ENCODE data around the gene AP2S1. TPM values are rescaled to one million over a fixed set of nuclear protein-coding genes. Genes with fewer than 3 reads are reported as not detected.

Gene AP2S1
- total and polyA plus RNA-seq, 2 of the 8 experiments (the other 6 are each of a cell fraction or from before 2014, with no cell fraction given), result 195 to 211 TPM

- H3K27me3 ChIP-seq (replicated peaks in 1 of 4; ENCODE audit: control insufficient read depth in 3 of 4, extremely low read depth in 1 of 4, insufficient read depth in 3 of 4, low read length in 3 of 4), result no peaks in the 10 kb centered on the region; a peak in 1 of 7 replicates
- H3K23me2 ChIP-seq (ENCODE audit: low read depth, low read length), result peaks cover 7% of the 10 kb centered on the region; the same call in 1 of the 2 replicates
- no peaks in the 10 kb centered on the region for H3K9me3 ChIP-seq (ENCODE audit: insufficient read depth in 2 of 2, low read depth in 1 of 2, low read length in 1 of 2)
- H3K56ac ChIP-seq (replicated peaks; ENCODE audit: insufficient read length, low read depth, low read length), result no peak overlapping the region
- no peak for FAIRE-seq
- CTCF ChIA-PET (ENCODE audit: partially characterized antibody), result no interaction called here
- peak overlapping the region; percentile 46 for H3K27ac ChIP-seq (ENCODE audit: low read depth, low read length)
- H4K91ac ChIP-seq (replicated peaks; ENCODE audit: insufficient read length, low read length), result no peak overlapping the region
- H3K79me2 ChIP-seq (ENCODE audit: control insufficient read depth in 1 of 2, insufficient read depth in 2 of 2, low read length in 2 of 2), result peaks cover 0 to 19% of the 10 kb centered on the region in 2 experiments; a peak in 2 of 4 replicates
- H3K23ac ChIP-seq (ENCODE audit: insufficient read length), result no peak overlapping the region
- H2BK120ac ChIP-seq (replicated peaks; ENCODE audit: low read depth, low read length), result no peak overlapping the region
- H4K8ac ChIP-seq (ENCODE audit: extremely low read depth, insufficient read depth, low read length), result no peak overlapping the region
- 0 out of 2 replicates have a peak overlapping the region, but pooled peaks have one; percentile 9 for H2BK12ac ChIP-seq (ENCODE audit: low read depth, low read length)
- no peak overlapping the region for H4K5ac ChIP-seq (ENCODE audit: insufficient read length, low read depth, low read length)
- H3K4me2 ChIP-seq (ENCODE audit: insufficient read depth in 1 of 2, low read depth in 2 of 2, low read length in 2 of 2), result peak overlapping the region; percentile 78 to 97
- no peak overlapping the region for H2BK20ac ChIP-seq (ENCODE audit: low read length)
- POLR2A ChIA-PET (ENCODE audit: partially characterized antibody), result interaction anchor here (0.6 to 8.4 kb wide), 11 partner anchors 9 to 1903 kb away, joined by 3 to 78 read pairs (median 4); partner anchors contain the start of genes ARHGAP35 and SLC1A5
- peaks cover 3 to 8% (median 5%) of the 10 kb centered on the region in 4 experiments; a peak in 7 of 8 replicates for H3K36me3 ChIP-seq (ENCODE audit: control insufficient read depth in 2 of 4, insufficient read depth in 4 of 4, low read length in 3 of 4)
- H2BK5ac ChIP-seq (ENCODE audit: low read depth, low read length), result peak overlapping the region; percentile 98
- H3K4me1 ChIP-seq (replicated peaks in 1 of 4; ENCODE audit: control insufficient read depth in 3 of 4, insufficient read depth in 4 of 4, low read length in 3 of 4), result peaks cover 0 to 7% (median 3%) of the 10 kb centered on the region in 4 experiments; a peak in 5 of 7 replicates
- H3K4me3 ChIP-seq (ENCODE audit: extremely low read depth in 1 of 4, insufficient read depth in 2 of 4, low read depth in 3 of 4, low read length in 4 of 4), result peak overlapping the region; percentile 86 to 99 (median 90); a peak in 7 of 8 replicates
- no peak overlapping the region for H3K4ac ChIP-seq (replicated peaks; ENCODE audit: insufficient read length, low read depth, low read length)
- H3K18ac ChIP-seq (ENCODE audit: extremely low read depth, low read length), result no peak overlapping the region; the same call in 1 of the 2 replicates
- no peak overlapping the region for H3K14ac ChIP-seq (ENCODE audit: insufficient read length)
- H4K20me1 ChIP-seq (replicated peaks in 1 of 2; ENCODE audit: control insufficient read depth in 1 of 2, insufficient read depth in 2 of 2, low read length in 2 of 2), result peaks cover 0 to 2% of the 10 kb centered on the region in 2 experiments
- H2BK15ac ChIP-seq (ENCODE audit: low read length), result no peak overlapping the region
- H2AK5ac ChIP-seq (ENCODE audit: low read depth, low read length), result no peak overlapping the region
- no peak overlapping the region for H2AFZ ChIP-seq (ENCODE audit: low read length)
- no peak for DNase-seq (ENCODE audit: low read depth in 1 of 2, low spot score in 2 of 2)
- WGBS, 2 experiments (ENCODE audit: extremely low coverage in 1 of 2, insufficient coverage in 1 of 2, insufficient read length in 1 of 2, insufficient replicate concordance in 2 of 2, low coverage in 1 of 2, low lambda C conversion rate in 2 of 2, missing lambda C conversion rate in 1 of 2), result 35% methylated on average over 5 of the region's 5 CpGs; no CpG with 5 or more reads in 1 of the 2 experiments
- H3K9ac ChIP-seq (replicated peaks in 1 of 4; ENCODE audit: extremely low read depth in 1 of 4, low read depth in 3 of 4, low read length in 3 of 4), result peak overlapping the region; percentile 59 to 97 (median 88)
- peaks cover 8% of the 10 kb centered on the region for H3K79me1 ChIP-seq (ENCODE audit: low read depth, low read length)
- TF ChIP-seq POLR2AphosphoS5 (IDR thresholded peaks at IDR 0.05; ENCODE audit: low read depth, low read length), result no peak
- TF ChIP-seq BACH1 (IDR thresholded peaks at IDR 0.05; ENCODE audit: low read length), result no peak
- no peak for TF ChIP-seq POLR2A (IDR thresholded peaks at IDR 0.05; ENCODE audit: control extremely low read depth in 1 of 2, low read depth in 2 of 2, low read length in 2 of 2)
- TF ChIP-seq SP1 (IDR thresholded peaks at IDR 0.05; ENCODE audit: low read depth, low read length), result no peak
- no peak for TF ChIP-seq USF2 (IDR thresholded peaks at IDR 0.05; ENCODE audit: low read length)
- no peak for TF ChIP-seq EP300 (IDR thresholded peaks at IDR 0.05; ENCODE audit: borderline replicate concordance in 1 of 2, low read depth in 2 of 2, low read length in 2 of 2)
- no peak for TF ChIP-seq SRF (IDR thresholded peaks at IDR 0.05; ENCODE audit: low read depth, low read length)
- TF ChIP-seq GTF2F1 (IDR thresholded peaks at IDR 0.05; ENCODE audit: borderline replicate concordance, low read depth, low read length), result no peak
- no peak for TF ChIP-seq CBX8 (IDR thresholded peaks at IDR 0.05; ENCODE audit: borderline replicate concordance, low read depth, low read length)
- TF ChIP-seq TAF1 (IDR thresholded peaks at IDR 0.05; ENCODE audit: low read depth, low read length), result no peak
Observed at GRCh38 chr19:46849610-46850009, 1.0 kb downstream of the AP2S1 start.

Data from H1 (cell line).